IPS-NIHi11 (cell line): ENCODE results near the gene PGA3.
"Not testable (repeated sequence)": the region's sequence is repeated elsewhere in the genome, so short reads cannot be mapped to it uniquely, and the experiment has no call there.

Experiments used
- DNase-seq: peaks from one replicate; pipeline ENCODE4 v3.0.0; 2012; ENCODE audit warnings: mixed read lengths, low spot score

Gene PGA3

DNA sequence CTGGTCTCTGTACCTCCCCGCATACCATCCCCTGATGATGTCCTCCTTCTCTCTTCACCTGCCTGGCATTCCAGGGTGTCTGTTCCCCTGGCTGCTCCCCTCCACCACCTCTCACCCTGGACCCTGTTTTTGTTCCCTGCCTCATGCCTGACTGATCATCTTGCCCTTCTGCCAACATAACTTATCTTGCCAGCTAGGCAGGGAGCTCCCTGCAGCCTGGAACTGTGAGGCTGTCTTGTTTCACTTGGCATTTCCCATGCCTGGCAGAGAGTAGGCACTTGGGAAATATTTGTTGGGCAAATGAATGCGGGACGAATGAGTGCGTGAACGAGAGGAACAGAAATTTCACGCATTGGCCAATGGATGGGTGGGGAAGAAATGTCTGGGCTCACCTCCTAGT is 7.3 kb downstream of the PGA3 start:
- not testable (repeated sequence) for DNase-seq

DNA sequence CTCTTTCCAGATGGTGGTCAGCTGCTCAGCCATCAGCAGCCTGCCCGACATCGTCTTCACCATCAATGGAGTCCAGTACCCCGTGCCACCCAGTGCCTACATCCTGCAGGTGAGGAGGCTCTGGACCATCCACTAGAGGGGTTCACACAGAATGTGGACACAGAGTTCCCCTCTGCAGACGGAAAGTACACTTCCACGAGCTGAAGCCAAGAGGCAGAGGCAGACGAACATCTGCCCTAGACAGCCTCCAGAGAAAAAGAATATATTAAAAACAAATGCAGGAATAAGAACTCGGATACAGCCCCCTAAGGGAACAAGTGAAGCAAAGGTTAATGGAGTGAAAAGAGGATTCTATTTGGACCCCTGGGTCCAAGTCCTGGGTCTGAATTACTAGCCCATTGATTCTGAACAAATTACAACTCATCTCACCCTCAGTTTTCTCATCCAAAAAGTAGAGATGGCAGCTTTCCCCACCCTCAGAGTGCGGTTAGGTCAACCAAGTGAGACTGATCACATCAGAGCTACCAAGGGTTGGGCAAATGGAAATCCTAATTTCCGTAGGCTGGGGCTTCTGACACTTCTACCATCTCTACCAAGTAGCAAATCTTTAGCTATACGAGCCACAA is 8.1 kb downstream of the PGA3 start:
- DNase-seq = not testable (repeated sequence)

DNA sequence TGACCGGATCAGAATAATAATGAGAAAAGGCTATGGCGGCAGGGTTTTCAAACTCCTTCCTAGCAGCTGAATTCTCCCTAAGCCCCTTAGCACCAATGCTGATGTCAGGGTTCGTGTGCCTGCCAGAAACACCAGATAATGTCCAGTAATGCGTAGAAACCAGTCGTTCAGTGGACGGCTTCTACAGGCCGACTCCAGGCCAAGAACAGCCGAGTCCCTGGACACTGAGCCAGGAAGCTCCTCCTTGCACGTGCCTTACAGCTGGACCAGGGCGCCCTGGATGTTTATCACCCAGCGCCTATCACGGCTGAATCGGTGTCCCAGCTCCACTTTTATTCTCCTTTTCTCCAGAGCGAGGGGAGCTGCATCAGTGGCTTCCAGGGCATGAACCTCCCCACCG is 8.9 kb downstream of the PGA3 start:
- not testable (repeated sequence) for DNase-seq

DNA sequence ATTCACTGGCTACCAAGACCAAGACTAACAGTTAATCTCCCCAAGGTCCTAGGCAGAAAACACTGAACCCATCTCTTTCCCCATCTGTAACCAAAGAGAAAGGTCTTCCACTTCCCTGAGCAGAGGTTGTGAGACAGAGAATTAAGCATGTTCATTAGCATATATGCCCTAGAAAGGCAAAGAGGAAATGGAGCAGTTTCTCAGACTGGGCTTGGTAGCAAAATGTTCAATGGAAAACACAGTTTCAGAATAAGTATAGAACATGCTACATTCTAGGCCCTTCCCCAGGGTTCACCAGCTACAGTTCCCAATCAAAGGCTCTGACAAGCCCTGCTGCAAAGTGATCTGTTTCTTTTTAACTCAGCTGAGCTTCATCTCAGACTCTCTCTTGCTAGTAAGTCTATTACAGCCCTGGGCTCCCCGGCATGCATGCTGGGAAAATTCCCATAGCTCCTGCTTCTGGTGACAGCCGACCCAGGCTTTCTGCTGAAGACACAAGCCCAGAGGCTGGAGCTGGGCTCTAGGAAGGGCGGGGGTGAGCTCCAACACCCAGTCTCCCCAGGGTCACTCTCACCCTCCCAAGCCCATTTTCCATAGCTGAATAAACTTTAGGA is 10.5 kb downstream of the PGA3 start:
- not testable (repeated sequence) for DNase-seq

DNA sequence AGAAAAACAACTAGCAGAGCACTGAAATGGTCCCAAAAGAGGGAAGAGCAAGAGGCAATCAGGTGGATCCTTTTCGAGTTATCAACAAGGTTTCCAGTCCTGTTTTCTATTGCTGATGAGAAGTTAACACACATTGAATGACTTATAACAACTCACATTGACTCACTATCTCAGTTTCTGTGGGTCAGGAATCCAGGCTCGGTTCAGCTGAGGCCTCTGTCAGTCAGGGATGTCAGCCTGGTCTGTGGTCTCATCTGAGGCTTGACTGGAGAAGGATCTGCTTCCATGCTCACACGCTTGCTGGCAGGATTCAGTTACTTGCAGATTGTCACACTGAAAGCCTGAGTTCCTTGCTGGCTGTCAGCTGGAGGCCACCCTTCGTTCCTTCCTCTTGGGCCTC is 15.0 kb downstream of the PGA3 start:
- not testable (repeated sequence) for DNase-seq

DNA sequence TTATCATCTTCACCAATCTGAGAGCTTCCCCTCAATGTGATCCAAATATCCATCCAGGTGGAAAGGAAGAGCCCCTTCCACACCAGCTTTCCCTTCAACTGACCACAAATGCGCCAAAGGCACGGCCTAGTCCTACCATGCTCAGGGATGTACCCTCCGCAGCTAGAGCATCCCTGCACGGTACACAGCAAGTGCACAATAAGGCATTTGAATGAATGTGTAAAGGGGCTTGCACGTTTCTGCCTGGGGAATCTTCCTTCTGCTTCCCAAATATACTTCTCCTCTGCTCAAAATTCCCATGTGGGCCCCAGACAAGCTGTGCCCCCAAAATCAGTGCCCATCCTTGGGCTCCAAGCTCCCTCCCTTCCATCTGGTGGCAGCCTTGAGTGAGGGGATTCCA is 15.7 kb downstream of the PGA3 start:
- DNase-seq = not testable (repeated sequence)

DNA sequence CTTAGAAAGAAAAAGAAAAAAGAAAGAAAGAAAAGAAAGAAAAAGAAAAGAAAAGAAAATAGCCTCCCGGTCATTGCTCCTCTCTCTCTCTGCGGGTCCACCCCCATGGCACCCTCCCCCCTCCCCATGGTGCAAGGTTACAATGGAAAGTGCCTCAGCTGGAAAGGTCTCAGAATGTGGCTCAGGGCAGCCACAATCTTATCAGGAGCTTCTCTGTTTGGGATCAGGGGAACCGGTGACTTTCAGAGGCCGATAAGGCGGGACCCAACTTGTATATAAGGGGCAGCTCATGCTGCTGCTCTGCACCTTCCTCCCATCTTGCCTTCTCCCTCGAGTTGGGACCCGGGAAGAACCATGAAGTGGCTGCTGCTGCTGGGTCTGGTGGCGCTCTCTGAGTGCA is 18.7 kb downstream of the PGA3 start, which contains the start of gene PGA4:
Gene PGA4 (plus strand): TSS at position 301 of the 400 bp plus-strand sequence. CDS start 54 bp downstream, at position 355.
- not testable (repeated sequence) for DNase-seq

DNA sequence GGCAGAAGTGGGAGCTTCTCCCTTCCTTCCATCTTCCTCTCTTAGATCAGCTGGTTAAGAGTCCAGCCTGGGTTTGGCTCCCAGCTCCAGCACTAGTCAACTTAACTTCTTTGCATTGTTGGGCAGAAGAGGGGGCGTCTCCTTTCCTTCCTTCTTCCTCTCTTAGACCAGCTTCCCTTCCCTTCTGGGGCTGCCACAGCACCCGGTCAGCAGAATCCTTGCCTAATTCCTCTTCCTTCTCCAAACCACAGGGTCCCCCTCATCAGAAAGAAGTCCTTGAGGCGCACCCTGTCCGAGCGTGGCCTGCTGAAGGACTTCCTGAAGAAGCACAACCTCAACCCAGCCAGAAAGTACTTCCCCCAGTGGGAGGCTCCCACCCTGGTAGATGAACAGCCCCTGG is 19.4 kb downstream of the PGA3 start:
- DNase-seq = not testable (repeated sequence)

DNA sequence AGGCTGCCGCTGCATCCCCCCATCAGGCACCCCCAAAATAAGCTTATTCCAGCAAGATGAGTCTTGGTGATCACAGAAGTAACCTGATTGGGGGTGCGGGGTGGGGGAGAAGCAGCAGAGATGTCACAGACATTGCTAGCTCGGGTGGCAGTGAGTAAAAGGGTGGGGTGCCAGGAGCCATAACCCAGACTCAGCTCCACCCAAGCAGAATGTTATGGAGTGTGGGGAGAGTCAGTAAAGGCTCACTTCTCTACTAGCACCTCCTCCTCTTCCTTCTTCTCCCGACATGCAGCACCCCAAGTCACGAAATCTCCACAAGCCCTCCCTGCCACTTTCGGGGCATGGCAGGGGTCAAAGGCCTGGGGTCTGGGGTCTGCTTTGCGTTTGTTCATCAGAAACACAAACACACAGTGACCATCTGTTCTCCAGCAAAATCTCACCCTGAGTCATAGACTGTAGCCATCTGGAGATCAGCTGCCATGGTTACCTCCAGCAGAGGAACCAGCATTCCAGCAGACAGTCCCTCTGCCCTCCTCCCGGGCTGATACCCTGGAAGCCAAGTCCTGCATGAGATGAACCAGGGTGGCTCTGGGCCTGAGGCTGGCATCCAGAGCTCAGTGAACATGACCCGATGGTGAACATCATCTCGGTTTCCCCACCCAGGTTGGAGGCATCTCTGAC is 23.3 kb downstream of the PGA3 start:
- DNase-seq = not testable (repeated sequence)

DNA sequence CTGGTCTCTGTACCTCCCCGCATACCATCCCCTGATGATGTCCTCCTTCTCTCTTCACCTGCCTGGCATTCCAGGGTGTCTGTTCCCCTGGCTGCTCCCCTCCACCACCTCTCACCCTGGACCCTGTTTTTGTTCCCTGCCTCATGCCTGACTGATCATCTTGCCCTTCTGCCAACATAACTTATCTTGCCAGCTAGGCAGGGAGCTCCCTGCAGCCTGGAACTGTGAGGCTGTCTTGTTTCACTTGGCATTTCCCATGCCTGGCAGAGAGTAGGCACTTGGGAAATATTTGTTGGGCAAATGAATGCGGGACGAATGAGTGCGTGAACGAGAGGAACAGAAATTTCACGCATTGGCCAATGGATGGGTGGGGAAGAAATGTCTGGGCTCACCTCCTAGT is 26.1 kb downstream of the PGA3 start:
- not testable (repeated sequence) for DNase-seq

DNA sequence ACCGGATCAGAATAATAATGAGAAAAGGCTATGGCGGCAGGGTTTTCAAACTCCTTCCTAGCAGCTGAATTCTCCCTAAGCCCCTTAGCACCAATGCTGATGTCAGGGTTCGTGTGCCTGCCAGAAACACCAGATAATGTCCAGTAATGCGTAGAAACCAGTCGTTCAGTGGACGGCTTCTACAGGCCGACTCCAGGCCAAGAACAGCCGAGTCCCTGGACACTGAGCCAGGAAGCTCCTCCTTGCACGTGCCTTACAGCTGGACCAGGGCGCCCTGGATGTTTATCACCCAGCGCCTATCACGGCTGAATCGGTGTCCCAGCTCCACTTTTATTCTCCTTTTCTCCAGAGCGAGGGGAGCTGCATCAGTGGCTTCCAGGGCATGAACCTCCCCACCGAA is 27.7 kb downstream of the PGA3 start:
- not testable (repeated sequence) for DNase-seq

DNA sequence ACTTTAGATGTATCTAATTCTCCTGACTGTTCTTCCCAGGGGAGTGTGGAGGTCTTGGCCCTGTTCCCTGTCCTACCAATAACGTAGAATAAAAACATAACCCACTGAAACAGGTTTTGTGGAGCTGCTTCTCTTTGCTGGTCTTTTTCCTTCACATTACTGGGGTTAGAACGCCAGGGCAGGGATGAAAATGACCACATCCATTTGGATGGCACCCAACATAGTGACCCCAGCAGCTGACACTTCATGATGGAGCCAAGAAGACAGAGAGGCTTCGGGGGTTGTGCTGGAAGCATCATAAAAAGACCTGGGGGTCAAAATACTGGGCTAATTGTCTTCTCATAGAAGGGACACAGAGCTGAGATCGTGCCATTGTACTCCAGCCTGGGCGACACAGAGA is 28.3 kb downstream of the PGA3 start:
- DNase-seq = not testable (repeated sequence)

DNA sequence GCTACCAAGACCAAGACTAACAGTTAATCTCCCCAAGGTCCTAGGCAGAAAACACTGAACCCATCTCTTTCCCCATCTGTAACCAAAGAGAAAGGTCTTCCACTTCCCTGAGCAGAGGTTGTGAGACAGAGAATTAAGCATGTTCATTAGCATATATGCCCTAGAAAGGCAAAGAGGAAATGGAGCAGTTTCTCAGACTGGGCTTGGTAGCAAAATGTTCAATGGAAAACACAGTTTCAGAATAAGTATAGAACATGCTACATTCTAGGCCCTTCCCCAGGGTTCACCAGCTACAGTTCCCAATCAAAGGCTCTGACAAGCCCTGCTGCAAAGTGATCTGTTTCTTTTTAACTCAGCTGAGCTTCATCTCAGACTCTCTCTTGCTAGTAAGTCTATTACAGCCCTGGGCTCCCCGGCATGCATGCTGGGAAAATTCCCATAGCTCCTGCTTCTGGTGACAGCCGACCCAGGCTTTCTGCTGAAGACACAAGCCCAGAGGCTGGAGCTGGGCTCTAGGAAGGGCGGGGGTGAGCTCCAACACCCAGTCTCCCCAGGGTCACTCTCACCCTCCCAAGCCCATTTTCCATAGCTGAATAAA is 29.3 kb downstream of the PGA3 start:
- not testable (repeated sequence) for DNase-seq

DNA sequence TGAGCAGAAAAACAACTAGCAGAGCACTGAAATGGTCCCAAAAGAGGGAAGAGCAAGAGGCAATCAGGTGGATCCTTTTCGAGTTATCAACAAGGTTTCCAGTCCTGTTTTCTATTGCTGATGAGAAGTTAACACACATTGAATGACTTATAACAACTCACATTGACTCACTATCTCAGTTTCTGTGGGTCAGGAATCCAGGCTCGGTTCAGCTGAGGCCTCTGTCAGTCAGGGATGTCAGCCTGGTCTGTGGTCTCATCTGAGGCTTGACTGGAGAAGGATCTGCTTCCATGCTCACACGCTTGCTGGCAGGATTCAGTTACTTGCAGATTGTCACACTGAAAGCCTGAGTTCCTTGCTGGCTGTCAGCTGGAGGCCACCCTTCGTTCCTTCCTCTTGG is 33.8 kb downstream of the PGA3 start:
- DNase-seq = not testable (repeated sequence)

DNA sequence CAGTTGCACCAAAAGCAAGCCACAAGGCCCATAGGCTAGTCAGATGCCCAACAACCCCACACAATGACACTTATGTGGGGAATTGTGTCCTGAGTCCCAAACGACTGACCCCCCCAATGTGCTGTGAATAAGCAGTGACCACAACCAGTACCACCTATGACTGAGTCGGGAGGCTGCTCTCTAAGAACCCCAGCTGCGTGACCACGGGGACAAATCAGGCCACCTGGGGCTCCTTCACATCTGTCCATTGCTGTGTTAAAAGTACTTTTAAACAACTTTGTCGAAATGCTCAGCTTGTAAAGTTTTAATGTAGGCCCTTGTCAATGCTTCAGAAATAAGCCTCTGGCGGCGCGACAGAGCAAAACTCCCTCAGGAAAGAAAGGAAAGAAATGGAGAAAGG is 37.0 kb downstream of the PGA3 start:
- not testable (repeated sequence) for DNase-seq

DNA sequence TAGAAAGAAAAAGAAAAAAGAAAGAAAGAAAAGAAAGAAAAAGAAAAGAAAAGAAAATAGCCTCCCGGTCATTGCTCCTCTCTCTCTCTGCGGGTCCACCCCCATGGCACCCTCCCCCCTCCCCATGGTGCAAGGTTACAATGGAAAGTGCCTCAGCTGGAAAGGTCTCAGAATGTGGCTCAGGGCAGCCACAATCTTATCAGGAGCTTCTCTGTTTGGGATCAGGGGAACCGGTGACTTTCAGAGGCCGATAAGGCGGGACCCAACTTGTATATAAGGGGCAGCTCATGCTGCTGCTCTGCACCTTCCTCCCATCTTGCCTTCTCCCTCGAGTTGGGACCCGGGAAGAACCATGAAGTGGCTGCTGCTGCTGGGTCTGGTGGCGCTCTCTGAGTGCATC is 37.6 kb downstream of the PGA3 start, which contains the start of gene PGA5:
Gene PGA5 (plus strand): TSS at position 301 of the 400 bp plus-strand sequence. CDS start 52 bp downstream, at position 353.
- not testable (repeated sequence) for DNase-seq

DNA sequence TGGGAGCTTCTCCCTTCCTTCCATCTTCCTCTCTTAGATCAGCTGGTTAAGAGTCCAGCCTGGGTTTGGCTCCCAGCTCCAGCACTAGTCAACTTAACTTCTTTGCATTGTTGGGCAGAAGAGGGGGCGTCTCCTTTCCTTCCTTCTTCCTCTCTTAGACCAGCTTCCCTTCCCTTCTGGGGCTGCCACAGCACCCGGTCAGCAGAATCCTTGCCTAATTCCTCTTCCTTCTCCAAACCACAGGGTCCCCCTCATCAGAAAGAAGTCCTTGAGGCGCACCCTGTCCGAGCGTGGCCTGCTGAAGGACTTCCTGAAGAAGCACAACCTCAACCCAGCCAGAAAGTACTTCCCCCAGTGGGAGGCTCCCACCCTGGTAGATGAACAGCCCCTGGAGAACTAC is 38.2 kb downstream of the PGA3 start:
- DNase-seq = not testable (repeated sequence)

DNA sequence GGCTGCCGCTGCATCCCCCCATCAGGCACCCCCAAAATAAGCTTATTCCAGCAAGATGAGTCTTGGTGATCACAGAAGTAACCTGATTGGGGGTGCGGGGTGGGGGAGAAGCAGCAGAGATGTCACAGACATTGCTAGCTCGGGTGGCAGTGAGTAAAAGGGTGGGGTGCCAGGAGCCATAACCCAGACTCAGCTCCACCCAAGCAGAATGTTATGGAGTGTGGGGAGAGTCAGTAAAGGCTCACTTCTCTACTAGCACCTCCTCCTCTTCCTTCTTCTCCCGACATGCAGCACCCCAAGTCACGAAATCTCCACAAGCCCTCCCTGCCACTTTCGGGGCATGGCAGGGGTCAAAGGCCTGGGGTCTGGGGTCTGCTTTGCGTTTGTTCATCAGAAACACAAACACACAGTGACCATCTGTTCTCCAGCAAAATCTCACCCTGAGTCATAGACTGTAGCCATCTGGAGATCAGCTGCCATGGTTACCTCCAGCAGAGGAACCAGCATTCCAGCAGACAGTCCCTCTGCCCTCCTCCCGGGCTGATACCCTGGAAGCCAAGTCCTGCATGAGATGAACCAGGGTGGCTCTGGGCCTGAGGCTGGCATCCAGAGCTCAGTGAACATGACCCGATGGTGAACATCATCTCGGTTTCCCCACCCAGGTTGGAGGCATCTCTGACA is 42.1 kb downstream of the PGA3 start:
- not testable (repeated sequence) for DNase-seq

DNA sequence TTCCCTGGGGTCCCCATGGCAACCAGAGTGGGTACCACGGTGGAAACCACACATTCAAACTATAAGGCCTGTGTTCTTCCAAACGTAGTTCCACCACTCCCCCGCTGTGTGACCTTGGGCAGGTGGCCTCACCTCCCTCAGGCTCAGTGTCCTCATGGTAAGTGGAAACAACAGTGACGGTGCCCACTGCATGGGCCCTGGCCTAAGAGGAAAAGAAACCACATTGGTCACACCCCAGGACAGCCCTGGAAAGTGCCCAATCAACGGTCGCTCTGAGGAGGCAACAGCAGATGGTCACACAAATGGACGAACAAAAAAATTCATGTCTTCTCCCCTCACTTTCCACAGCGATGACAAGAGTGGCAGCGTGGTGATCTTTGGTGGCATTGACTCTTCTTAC is 44.8 kb downstream of the PGA3 start:
- DNase-seq = not testable (repeated sequence)

DNA sequence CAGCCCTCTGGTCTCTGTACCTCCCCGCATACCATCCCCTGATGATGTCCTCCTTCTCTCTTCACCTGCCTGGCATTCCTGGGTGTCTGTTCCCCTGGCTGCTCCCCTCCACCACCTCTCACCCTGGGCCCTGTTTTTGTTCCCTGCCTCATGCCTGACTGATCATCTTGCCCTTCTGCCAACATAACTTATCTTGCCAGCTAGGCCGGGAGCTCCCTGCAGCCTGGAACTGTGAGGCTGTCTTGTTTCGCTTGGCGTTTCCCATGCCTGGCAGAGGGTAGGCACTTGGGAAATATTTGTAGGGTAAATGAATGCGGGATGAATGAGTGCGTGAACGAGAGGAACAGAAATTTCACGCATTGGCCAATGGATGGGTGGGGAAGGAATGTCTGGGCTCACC is 45.9 kb downstream of the PGA3 start:
- DNase-seq = not testable (repeated sequence)

DNA sequence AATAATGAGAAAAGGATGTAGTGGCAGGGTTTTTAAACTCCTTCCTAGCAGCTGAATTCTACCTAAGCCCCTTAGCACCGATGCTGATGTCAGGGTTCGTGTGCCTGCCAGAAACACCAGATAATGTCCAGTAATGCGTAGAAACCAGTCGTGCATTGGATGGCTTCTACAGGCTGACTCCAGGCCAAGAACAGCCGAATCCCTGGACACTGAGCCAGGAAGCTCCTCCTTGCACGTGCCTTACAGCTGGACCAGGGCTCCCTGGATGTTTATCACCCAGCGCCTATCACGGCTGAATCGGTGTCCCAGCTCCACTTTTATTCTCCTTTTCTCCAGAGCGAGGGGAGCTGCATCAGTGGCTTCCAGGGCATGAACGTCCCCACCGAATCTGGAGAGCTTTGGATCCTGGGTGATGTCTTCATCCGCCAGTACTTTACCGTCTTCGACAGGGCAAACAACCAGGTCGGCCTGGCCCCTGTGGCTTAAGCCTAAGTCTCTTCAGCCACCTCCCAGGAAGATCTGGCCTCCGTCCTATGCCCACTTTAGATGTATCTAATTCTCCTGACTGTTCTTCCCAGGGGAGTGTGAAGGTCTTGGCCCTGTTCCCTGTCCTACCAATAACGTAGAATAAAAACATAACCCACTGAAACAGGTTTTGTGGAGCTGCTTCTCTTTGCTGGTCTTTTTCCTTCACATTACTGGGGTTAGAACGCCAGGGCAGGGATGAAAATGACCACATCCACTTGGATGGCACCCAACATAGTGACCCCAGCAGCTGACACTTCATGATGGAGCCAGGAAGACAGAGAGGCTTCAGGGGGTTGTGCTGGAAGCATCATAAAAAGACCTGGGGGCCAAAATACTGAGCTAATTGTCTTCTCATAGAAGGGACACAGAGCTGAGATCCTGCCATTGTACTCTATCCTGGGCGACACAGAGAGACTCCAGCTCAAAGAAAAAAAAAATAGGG is 47.8 kb downstream of the PGA3 start:
- not testable (repeated sequence) for DNase-seq
